ENCODE results near the gene SCUBE3.
A peak's percentile ranks its signal among the peaks of the same experiment; 100 is the strongest.

The SCUBE3 gene

GRCh38 chr6:35273822-35274559 is 60.2 kb downstream of the SCUBE3 start:
- H3K27ac Mint-ChIP-seq, result no peak overlapping the region
- DNase-seq, result no peak

GRCh38 chr6:35275744-35276260 is 62.0 kb downstream of the SCUBE3 start:
- no peak overlapping the region for H3K27ac Mint-ChIP-seq
- H3K9me3 Mint-ChIP-seq, result no peaks in the 10 kb centered on the region
- H3K4me1 Mint-ChIP-seq, result no peaks in the 10 kb centered on the region
- ATAC-seq (no peak), DNase-seq (no peak)
- H3K4me3 Mint-ChIP-seq, result no peak overlapping the region
- no peaks in the 10 kb centered on the region for H3K36me3 Mint-ChIP-seq (ENCODE audit: low read depth)
- no peaks in the 10 kb centered on the region for H3K27me3 Mint-ChIP-seq

More at GRCh38 chr6:35273822-35274559, 60.2 kb downstream of the SCUBE3 start:
- Mint-ChIP-seq H3K36me3 (ENCODE audit: low read depth) (peaks cover 3% of the 10 kb centered on the region), H3K9me3 (no peaks in the 10 kb centered on the region), H3K4me1 (no peaks in the 10 kb centered on the region), H3K27me3 (no peaks in the 10 kb centered on the region), H3K4me3 (no peak overlapping the region)
- no peak for ATAC-seq

GRCh38 chr6:35278708-35279107 is 65.0 kb downstream of the SCUBE3 start:
- no peak for DNase-seq
- Mint-ChIP-seq H3K36me3 (ENCODE audit: low read depth) (peaks cover 6% of the 10 kb centered on the region), H3K9me3 (no peaks in the 10 kb centered on the region), H3K27ac (no peak overlapping the region), H3K4me1 (no peaks in the 10 kb centered on the region), H3K27me3 (no peaks in the 10 kb centered on the region), H3K4me3 (no peak overlapping the region)
- ATAC-seq, result no peak

GRCh38 chr6:35280903-35281302 is 67.1 kb downstream of the SCUBE3 start:
- no peak for ATAC-seq
- Mint-ChIP-seq H3K27ac (no peak overlapping the region), H3K27me3 (no peaks in the 10 kb centered on the region), H3K4me1 (no peaks in the 10 kb centered on the region), H3K4me3 (no peak overlapping the region), H3K9me3 (no peaks in the 10 kb centered on the region), H3K36me3 (ENCODE audit: low read depth) (peaks cover 10% of the 10 kb centered on the region)
- DNase-seq, result no peak

GRCh38 chr6:35282472-35282871 is 68.7 kb downstream of the SCUBE3 start:
- Mint-ChIP-seq H3K4me1 (no peaks in the 10 kb centered on the region), H3K36me3 (ENCODE audit: low read depth) (peaks cover 15% of the 10 kb centered on the region), H3K4me3 (no peak overlapping the region), H3K27me3 (no peaks in the 10 kb centered on the region), H3K27ac (no peak overlapping the region), H3K9me3 (no peaks in the 10 kb centered on the region)
- no peak for DNase-seq
- ATAC-seq, result no peak

GRCh38 chr6:35283361-35283760 is 69.6 kb downstream of the SCUBE3 start:
- Mint-ChIP-seq H3K4me3 (no peak overlapping the region), H3K27ac (no peak overlapping the region), H3K27me3 (no peaks in the 10 kb centered on the region), H3K9me3 (no peaks in the 10 kb centered on the region), H3K36me3 (ENCODE audit: low read depth) (peaks cover 15% of the 10 kb centered on the region), H3K4me1 (no peaks in the 10 kb centered on the region)
- no peak for ATAC-seq
- DNase-seq, result no peak

GRCh38 chr6:35287671-35288396 is 74.1 kb downstream of the SCUBE3 start:
- Mint-ChIP-seq H3K36me3 (ENCODE audit: low read depth) (peaks cover 12% of the 10 kb centered on the region), H3K9me3 (no peaks in the 10 kb centered on the region), H3K4me1 (no peaks in the 10 kb centered on the region), H3K4me3 (no peak overlapping the region), H3K27me3 (no peaks in the 10 kb centered on the region), H3K27ac (no peak overlapping the region)
- no peak for DNase-seq
- peak; percentile 18 for ATAC-seq

GRCh38 chr6:35288834-35289233 is 75.1 kb downstream of the SCUBE3 start:
- Mint-ChIP-seq H3K9me3 (no peaks in the 10 kb centered on the region), H3K4me1 (no peaks in the 10 kb centered on the region), H3K27ac (no peak overlapping the region), H3K27me3 (no peaks in the 10 kb centered on the region), H3K4me3 (no peak overlapping the region), H3K36me3 (ENCODE audit: low read depth) (peaks cover 8% of the 10 kb centered on the region)
- DNase-seq (no peak), ATAC-seq (no peak)

GRCh38 chr6:35291491-35291890 is 77.7 kb downstream of the SCUBE3 start:
- H3K4me1 Mint-ChIP-seq, result no peaks in the 10 kb centered on the region
- no peak overlapping the region for H3K27ac Mint-ChIP-seq
- H3K4me3 Mint-ChIP-seq, result no peak overlapping the region
- DNase-seq (no peak), ATAC-seq (no peak)
- no peaks in the 10 kb centered on the region for H3K27me3 Mint-ChIP-seq
- peaks cover 7% of the 10 kb centered on the region for H3K36me3 Mint-ChIP-seq (ENCODE audit: low read depth)
- no peaks in the 10 kb centered on the region for H3K9me3 Mint-ChIP-seq

- H3K27me3 Mint-ChIP-seq, result no peaks in the 10 kb centered on the region
- peaks cover 5% of the 10 kb centered on the region for H3K4me1 Mint-ChIP-seq
- no peak overlapping the region for H3K4me3 Mint-ChIP-seq
- DNase-seq (no peak), ATAC-seq (no peak)
- peaks cover 4% of the 10 kb centered on the region for H3K36me3 Mint-ChIP-seq (ENCODE audit: low read depth)
- no peaks in the 10 kb centered on the region for H3K9me3 Mint-ChIP-seq
- H3K27ac Mint-ChIP-seq, result no peak overlapping the region
Measured at GRCh38 chr6:35292494-35292893, 78.7 kb downstream of the SCUBE3 start.

GRCh38 chr6:35293681-35294080 is 79.9 kb downstream of the SCUBE3 start:
- Mint-ChIP-seq H3K4me1 (peaks cover 6% of the 10 kb centered on the region), H3K27me3 (no peaks in the 10 kb centered on the region), H3K9me3 (no peaks in the 10 kb centered on the region), H3K36me3 (ENCODE audit: low read depth) (peaks cover 4% of the 10 kb centered on the region), H3K27ac (no peak overlapping the region), H3K4me3 (no peak overlapping the region)
- DNase-seq (no peak), ATAC-seq (no peak)

GRCh38 chr6:35294308-35294945 is 80.7 kb downstream of the SCUBE3 start:
- H3K4me3 Mint-ChIP-seq, result no peak overlapping the region
- ATAC-seq, result no peak
- H3K36me3 Mint-ChIP-seq (ENCODE audit: low read depth), result peaks cover 4% of the 10 kb centered on the region
- no peak overlapping the region for H3K27ac Mint-ChIP-seq
- DNase-seq, result peak; percentile 46
- no peaks in the 10 kb centered on the region for H3K9me3 Mint-ChIP-seq
- H3K27me3 Mint-ChIP-seq, result no peaks in the 10 kb centered on the region
- peaks cover 11% of the 10 kb centered on the region for H3K4me1 Mint-ChIP-seq

- H3K27ac Mint-ChIP-seq, result no peak overlapping the region
- DNase-seq, result no peak
- H3K4me1 Mint-ChIP-seq, result peaks cover 17% of the 10 kb centered on the region
- H3K36me3 Mint-ChIP-seq (ENCODE audit: low read depth), result peaks cover 9% of the 10 kb centered on the region
- H3K27me3 Mint-ChIP-seq, result no peaks in the 10 kb centered on the region
- H3K9me3 Mint-ChIP-seq, result no peaks in the 10 kb centered on the region
- ATAC-seq, result no peak
- no peak overlapping the region for H3K4me3 Mint-ChIP-seq
Measured at GRCh38 chr6:35295036-35295435, 81.3 kb downstream of the SCUBE3 start.

GRCh38 chr6:35295521-35296315 is 82.0 kb downstream of the SCUBE3 start:
- Mint-ChIP-seq H3K9me3 (no peaks in the 10 kb centered on the region), H3K36me3 (ENCODE audit: low read depth) (peaks cover 16% of the 10 kb centered on the region), H3K27ac (no peak overlapping the region), H3K4me3 (no peak overlapping the region), H3K27me3 (no peaks in the 10 kb centered on the region), H3K4me1 (peaks cover 24% of the 10 kb centered on the region)
- DNase-seq (no peak), ATAC-seq (no peak)

Data from activated naive CD8-positive, alpha-beta T cell treated with anti-CD3 and anti-CD28 coated beads, Interleukin-2, amount 50 U/mL, for 24 hours (primary cell).